Endothelial cell of umbilical vein (primary cell): ENCODE results near the gene ANO9. TPM values are rescaled to one million over a fixed set of nuclear protein-coding genes. Genes with fewer than 3 reads are reported as not detected.

Source experiments
- BruUV-seq: library from RNA; stranded (reverse); fragments of 400-500 nt; replicated peaks from 2 replicates; lab custom pipeline; 2021; lab: Mats Ljungman, UMichigan
- CTCF ChIA-PET: fragments of 300-600, 350-600 bp; sonication (Branson Sonifier 250); formaldehyde crosslinking; loops from one replicate; lab custom pipeline; 2021; ENCODE audit warnings: antibody characterized with exemption, inconsistent platforms; lab: Charles Lee
- POLR2A ChIA-PET: fragments of 300-600, 350-600 bp; sonication (Branson Sonifier 250); formaldehyde crosslinking; loops from one replicate; lab custom pipeline; 2021; ENCODE audit warnings: antibody characterized with exemption, inconsistent platforms; lab: Charles Lee
- DNase-seq: peaks from one replicate; pipeline ENCODE4 v3.0.0-alpha.2; 2011; ENCODE audit warnings: low read depth, low spot score
- FAIRE-seq: peaks from 2 replicates; lab custom pipeline; 2011; peaks lifted over from hg19 to GRCh38; lab: Jason Lieb, UNC
- H2AFZ ChIP-seq: 2 replicates; pipeline ENCODE4 v1.6.0; 2012; ENCODE audit warnings: low read depth, low read length, control low read depth, inconsistent platforms
- H3K27ac ChIP-seq: 2 replicates; pipeline ENCODE4 v1.5.1; 2011; ENCODE audit warnings: low read depth, mild to moderate bottlenecking, control low read depth, low read length, moderate library complexity; ENCODE audit not compliant: insufficient read depth
- H3K27me3 ChIP-seq, 2 experiments: 2 replicates each; pipeline versions ENCODE4 v1.6.0 to v1.6.1; 2011; ENCODE audit warnings: low read length in 2 of 2, mixed read lengths in 1 of 2; ENCODE audit not compliant: control insufficient read depth in 2 of 2, insufficient read depth in 2 of 2
- H3K36me3 ChIP-seq, 2 experiments: 2 replicates in 1 of 2; 3 replicates in 1 of 2; pipeline ENCODE4 v1.5.1; 2011; ENCODE audit warnings: low read length in 2 of 2, mild to moderate bottlenecking in 1 of 2, moderate library complexity in 1 of 2; ENCODE audit not compliant: control insufficient read depth in 2 of 2, insufficient read depth in 2 of 2; ENCODE audit errors: extremely low read depth in 1 of 2
- H3K4me1 ChIP-seq: 3 replicates; pipeline ENCODE4 v1.5.1; 2011; ENCODE audit warnings: mild to moderate bottlenecking, low read length; ENCODE audit not compliant: control insufficient read depth, insufficient read depth; ENCODE audit errors: extremely low read depth
- H3K4me2 ChIP-seq: 2 replicates; pipeline ENCODE4 v1.6.1; 2011; ENCODE audit warnings: low read length, control low read depth, mixed read lengths; ENCODE audit not compliant: insufficient read depth
- H3K4me3 ChIP-seq, 3 experiments: fragments of 200-600 bp in 1 of 3; sonication (generic), shearing (Covaris generic) in 1 of 3; replicated peaks in 1 of 3; 2 replicates each; pipeline ENCODE4 v1.5.1; 2011 to 2016; ENCODE audit warnings: control low read depth in 3 of 3, low read length in 3 of 3, mild to moderate bottlenecking in 2 of 3, inconsistent platforms in 1 of 3, low read depth in 1 of 3, moderate library complexity in 1 of 3; ENCODE audit not compliant: insufficient read depth in 1 of 3
- H3K79me2 ChIP-seq: 2 replicates; pipeline ENCODE4 v1.6.0; 2012; ENCODE audit warnings: low read length, inconsistent platforms; ENCODE audit not compliant: control insufficient read depth, insufficient read depth
- H3K9ac ChIP-seq: replicated peaks from 2 replicates; pipeline ENCODE3; 2011; ENCODE audit warnings: low read length, control low read depth; ENCODE audit not compliant: insufficient read depth; ENCODE audit errors: extremely low read depth
- H3K9me1 ChIP-seq: replicated peaks from 3 replicates; pipeline ENCODE4 v1.6.0; 2011; ENCODE audit warnings: mild to moderate bottlenecking, low read length; ENCODE audit not compliant: control insufficient read depth, insufficient read depth; ENCODE audit errors: extremely low read depth
- H3K9me3 ChIP-seq: replicated peaks from 2 replicates; pipeline ENCODE4 v1.5.1; 2012; ENCODE audit warnings: low read length, inconsistent platforms; ENCODE audit not compliant: control insufficient read depth, insufficient read depth
- H4K20me1 ChIP-seq: replicated peaks from 2 replicates; pipeline ENCODE3; 2011; ENCODE audit warnings: mild to moderate bottlenecking, low read length; ENCODE audit not compliant: control insufficient read depth, insufficient read depth; ENCODE audit errors: extremely low read depth
- CTCF ChIP-seq, 2 donors: IDR thresholded peaks; 1 replicate in 1 of 2; 2 replicates in 1 of 2; pipeline ENCODE4 v1.5.1; 2011; ENCODE audit warnings: low read length in 2 of 2, mild to moderate bottlenecking in 2 of 2, moderate library complexity in 2 of 2, control low read depth in 1 of 2, inconsistent platforms in 1 of 2, low read depth in 1 of 2; ENCODE audit not compliant: insufficient read depth in 1 of 2; ENCODE audit errors: extremely low read depth in 1 of 2
- EZH2 ChIP-seq: IDR thresholded peaks from 2 replicates; pipeline ENCODE4 v1.6.1; 2012; ENCODE audit warnings: borderline replicate concordance, low read depth, mild to moderate bottlenecking, moderate library complexity, low read length, inconsistent platforms; ENCODE audit not compliant: severe bottlenecking
- FOS ChIP-seq: IDR thresholded peaks from 2 replicates; pipeline ENCODE4 v1.6.1; 2011; ENCODE audit warnings: mild to moderate bottlenecking, low read length, moderate library complexity, borderline replicate concordance; ENCODE audit not compliant: insufficient read depth
- GATA2 ChIP-seq: IDR thresholded peaks from 2 replicates; pipeline ENCODE4 v1.7.0; 2011; ENCODE audit warnings: low read depth, mild to moderate bottlenecking, moderate library complexity, mixed read lengths, low read length; ENCODE audit not compliant: insufficient read length, insufficient read depth
- JUN ChIP-seq: IDR thresholded peaks from 2 replicates; pipeline ENCODE4 v1.6.1; 2011; ENCODE audit warnings: borderline replicate concordance, low read depth; ENCODE audit not compliant: insufficient read length, insufficient read depth
- MYC ChIP-seq: IDR thresholded peaks from one replicate; pipeline ENCODE4 v1.6.1; 2011; ENCODE audit warnings: mild to moderate bottlenecking, low read depth, low read length
- POLR2A ChIP-seq: IDR thresholded peaks from 2 replicates; pipeline ENCODE4 v1.6.1; 2012; ENCODE audit warnings: low read depth, mild to moderate bottlenecking, control low read depth, low read length
- POLR2AphosphoS5 ChIP-seq: IDR thresholded peaks from 2 replicates; pipeline ENCODE4 v1.6.1; 2012; ENCODE audit warnings: low read depth, mild to moderate bottlenecking, control low read depth, low read length, moderate library complexity; ENCODE audit not compliant: insufficient read depth
- dilution Hi-C: fragments of 300-500 bp; cut with MboI; formaldehyde crosslinking; loops from one replicate; pipeline ENCODE4 v1.15.0; 2019; ENCODE audit warnings: low sequenced_read_pairs; ENCODE audit not compliant: extremely low pct_ligation_motif_present
- intact Hi-C: fragments of 100-400 bp; cut with micrococcal nuclease; formaldehyde crosslinking; loops from one replicate; pipeline ENCODE4 v1.10.0; 2022
- polyA plus RNA-seq, 4 experiments: library from polyadenylated mRNA; depleted of rRNA in 3 of 4; stranded (reverse) in 3 of 4; unstranded in 1 of 4; fragments of >200 nt; gene quantifications; 2 replicates each; pipeline versions ENCODE4 v1.2.1 to v1.2.3, GENCODE V29; 2011 to 2012; ENCODE audit warnings: missing spikeins in 1 of 4
- total RNA-seq: library from RNA; stranded (reverse); gene quantifications from 2 replicates; pipeline ENCODE4 v1.2.3, GENCODE V29; 2021
- TF ChIP-seq, protein P1 (sequence below): IDR thresholded peaks from 2 replicates; pipeline ENCODE4 v1.6.1; 2011; ENCODE audit not compliant: insufficient read depth, insufficient read length

The ANO9 gene
- total and polyA plus RNA-seq, 2 donors (not counting 3 experiments of a cell fraction or from before 2014, with no cell fraction given) = 0.23 TPM; not detected in 1

DNA sequence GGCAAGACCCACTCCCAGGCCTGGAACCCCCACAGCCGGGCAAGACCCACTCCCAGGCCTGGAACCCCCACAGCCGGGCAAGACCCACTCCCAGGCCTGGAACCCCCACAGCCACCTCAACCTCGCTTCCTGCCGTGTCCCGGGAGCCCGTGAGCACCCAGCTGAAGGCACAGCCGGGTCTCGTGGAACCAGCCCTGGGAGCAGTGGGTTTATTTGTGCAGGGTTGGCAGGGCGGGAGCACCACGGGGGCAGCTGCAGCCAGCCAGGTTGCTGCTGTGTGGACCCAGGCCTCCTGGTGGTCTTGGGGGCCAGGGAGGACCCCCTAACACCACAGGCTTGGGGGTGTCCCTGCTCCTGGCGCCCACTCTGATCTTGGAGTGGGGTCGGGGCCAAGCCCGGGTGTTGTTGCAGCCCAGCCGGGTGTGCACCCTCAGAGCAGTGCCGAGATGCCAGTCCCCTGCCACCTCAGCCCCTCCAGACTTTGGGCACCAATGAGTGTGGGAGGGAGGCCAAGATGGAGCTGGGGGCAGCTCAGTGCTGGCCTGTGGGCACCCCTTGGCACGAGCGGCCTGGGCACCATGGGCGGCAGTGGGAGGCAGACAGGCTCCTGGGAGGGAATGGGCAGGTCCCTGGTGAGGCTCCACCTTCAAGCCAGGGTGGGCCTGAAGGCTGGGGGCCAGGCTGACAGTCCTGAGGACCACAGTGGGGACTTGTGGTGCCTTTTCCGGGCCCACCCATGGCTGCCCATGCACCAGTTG is 56.0 kb downstream of the ANO9 start:
- H3K4me2 ChIP-seq = no peak overlapping the region
- ChIA-PET POLR2A (no interaction called here), CTCF (interaction anchor here (2.1 to 2.7 kb wide), 2 partner anchors 11 to 14 kb away, joined by 6 to 13 read pairs; no protein-coding TSS in a partner anchor)
- DNase-seq = no peak
- H3K79me2 ChIP-seq = no peaks in the 10 kb centered on the region
- H3K27me3 ChIP-seq = peaks cover 0 to 4% of the 10 kb centered on the region in 2 experiments
- intact Hi-C loops = no loop called here
- no peaks in the 10 kb centered on the region for H3K9me3 ChIP-seq
- dilution Hi-C loops = no loop called here
- BruUV-seq = no TSS peak
- no peaks in the 10 kb centered on the region for H3K4me1 ChIP-seq
- no peak for FAIRE-seq
- H3K9ac ChIP-seq = no peak overlapping the region
- H3K36me3 ChIP-seq = no peaks in the 10 kb centered on the region
- no peaks in the 10 kb centered on the region for H4K20me1 ChIP-seq
- no peak overlapping the region for H3K4me3 ChIP-seq
- no peaks in the 10 kb centered on the region for H3K9me1 ChIP-seq
- TF ChIP-seq MYC = no peak
- TF ChIP-seq FOS = no peak
- TF ChIP-seq, protein P1, sequence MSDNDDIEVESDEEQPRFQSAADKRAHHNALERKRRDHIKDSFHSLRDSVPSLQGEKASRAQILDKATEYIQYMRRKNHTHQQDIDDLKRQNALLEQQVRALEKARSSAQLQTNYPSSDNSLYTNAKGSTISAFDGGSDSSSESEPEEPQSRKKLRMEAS = no peak
- no peak for TF ChIP-seq JUN
- no peak for TF ChIP-seq POLR2A
- no peak for TF ChIP-seq EZH2
- no peak for TF ChIP-seq CTCF (IDR thresholded peaks at IDR 0.05; ENCODE audit: extremely low read depth in 1 of 2, insufficient read depth in 1 of 2, low read depth in 1 of 2, low read length in 2 of 2)
- TF ChIP-seq POLR2AphosphoS5 = no peak
- TF ChIP-seq GATA2 = no peak
- H2AFZ ChIP-seq = no peak overlapping the region
- H3K27ac ChIP-seq = no peak overlapping the region
